ENCODE results near the gene C4BPB.
A peak's percentile ranks its signal among the peaks of the same experiment; 100 is the strongest.
"Not testable (repeated sequence)": the region's sequence is repeated elsewhere in the genome, so short reads cannot be mapped to it uniquely, and the experiment has no call there.

C4BPB gene

GRCh38 chr1:207088701-207089626, at the start of gene C4BPB:
C4BPB (plus strand) TSS chr1:207088860; CDS start chr1:207089532, 672 bp downstream.
- DNase-seq = no peak

- no peak for DNase-seq
These were observed 49.1 kb upstream of the C4BPB start for GRCh38 chr1:207039380-207040180.

GRCh38 chr1:207040181-207040533, 48.5 kb upstream of the C4BPB start:
- DNase-seq = no peak

GRCh38 chr1:207041397-207041796, 47.3 kb upstream of the C4BPB start:
- DNase-seq = not testable (repeated sequence)

GRCh38 chr1:207045453-207045852, 43.2 kb upstream of the C4BPB start:
- DNase-seq = no peak

GRCh38 chr1:207047505-207047904, 41.2 kb upstream of the C4BPB start:
- DNase-seq = no peak

- DNase-seq = no peak
These were observed 40.6 kb upstream of the C4BPB start for GRCh38 chr1:207048041-207048440.

- no peak for DNase-seq
These were observed 39.6 kb upstream of the C4BPB start for GRCh38 chr1:207049054-207049453.

- no peak for DNase-seq
These were observed 39.1 kb upstream of the C4BPB start for GRCh38 chr1:207049514-207049913.

GRCh38 chr1:207049974-207050391, 38.7 kb upstream of the C4BPB start:
- no peak for DNase-seq

- peak; percentile 72 for DNase-seq
These were observed 38.0 kb upstream of the C4BPB start for GRCh38 chr1:207050480-207051190.

- DNase-seq = no peak
These were observed 37.3 kb upstream of the C4BPB start, which contains the start of gene YOD1 for GRCh38 chr1:207051191-207051943. YOD1 (minus strand) TSS chr1:207051208; CDS start chr1:207051030, 178 bp downstream.

- no peak for DNase-seq
These were observed 35.5 kb upstream of the C4BPB start, which contains the start of gene PFKFB2 for GRCh38 chr1:207052911-207053769. PFKFB2 (plus strand) TSS chr1:207053275; CDS start chr1:207054718, 1,443 bp downstream.

- DNase-seq = no peak
These were observed 34.2 kb upstream of the C4BPB start for GRCh38 chr1:207054491-207054890.

- DNase-seq = no peak
These were observed 33.2 kb upstream of the C4BPB start for GRCh38 chr1:207055386-207056001.

GRCh38 chr1:207056673-207057072, 32.0 kb upstream of the C4BPB start:
- no peak for DNase-seq

- no peak for DNase-seq
These were observed 30.4 kb upstream of the C4BPB start for GRCh38 chr1:207058252-207058651.

- DNase-seq = no peak
These were observed 29.5 kb upstream of the C4BPB start for GRCh38 chr1:207058878-207059867.

GRCh38 chr1:207059881-207060280, 28.8 kb upstream of the C4BPB start:
- DNase-seq = no peak

Measured in NK-92 treated with Interleukin-12 subunit alpha and Interleukin-12 subunit beta, amount 100 ng/mL, for 24 hours (cell line).